HepG2 (cell line): ENCODE data around the gene SPAG9. TPM values are rescaled to one million over a fixed set of nuclear protein-coding genes. Genes with fewer than 3 reads are reported as not detected.

Experiments
- ATAC-seq: fragments of 200-7000 bp; cut with Tn5 transposase; 3 replicates; pipeline ENCODE4 v1.9.1; 2020; ENCODE audit warnings: mild to moderate bottlenecking, moderate library complexity
- BruUV-seq: library from RNA; stranded (reverse); fragments of 400-500 nt; replicated peaks from 2 replicates; lab custom pipeline; 2021; lab: Mats Ljungman, UMichigan
- CTCF ChIA-PET: fragments of 300-600 bp; formaldehyde crosslinking; extraction: SDS; loops from one replicate; lab custom pipeline; 2021; ENCODE audit warnings: low total read pairs, inconsistent platforms, low intra/inter-chr PET ratio; lab: Yijun Ruan, JAX
- POLR2A ChIA-PET: fragments of 350-600 bp; sonication (Branson Sonifier 250); formaldehyde crosslinking; loops from one replicate; lab custom pipeline; 2020; ENCODE audit warnings: antibody characterized with exemption, inconsistent platforms; lab: Yijun Ruan, JAX
- DNase-seq: peaks from one replicate; pipeline ENCODE4 v3.0.0-alpha.2; 2015; ENCODE audit warnings: low spot score
- FAIRE-seq: peaks from 3 replicates; lab custom pipeline; 2011; peaks lifted over from hg19 to GRCh38; lab: Jason Lieb, UNC
- H2AFZ ChIP-seq: one replicate; pipeline ENCODE4 v1.6.1; 2011; ENCODE audit warnings: low read length, inconsistent platforms
- H3K27ac ChIP-seq: fragments of 300-600 bp; 3 replicates; pipeline ENCODE4 v1.8.0; 2011; ENCODE audit warnings: mixed run types, mild to moderate bottlenecking, mixed read lengths, low read length, inconsistent platforms; ENCODE audit not compliant: insufficient read depth; ENCODE audit errors: extremely low read length
- H3K27me3 ChIP-seq, 2 experiments: fragments of 200-600 bp in 1 of 2; 2 replicates in 1 of 2; 3 replicates in 1 of 2; pipeline versions ENCODE4 v1.6.0 to v1.8.0; 2011; ENCODE audit warnings: low read length in 2 of 2, mild to moderate bottlenecking in 2 of 2, moderate library complexity in 2 of 2, inconsistent platforms in 1 of 2; ENCODE audit not compliant: insufficient read depth in 2 of 2, control insufficient read depth in 1 of 2
- H3K36me3 ChIP-seq, 2 experiments: fragments of 200-600 bp in 1 of 2; replicated peaks in 1 of 2; 2 replicates in 1 of 2; 3 replicates in 1 of 2; pipeline versions ENCODE4 v1.5.1 to v1.8.0; 2011; ENCODE audit warnings: low read length in 2 of 2, inconsistent platforms in 1 of 2; ENCODE audit not compliant: insufficient read depth in 2 of 2, control insufficient read depth in 1 of 2
- H3K4me1 ChIP-seq: 2 replicates; pipeline ENCODE4 v1.5.1; 2012; ENCODE audit warnings: low read length, inconsistent platforms; ENCODE audit not compliant: insufficient read depth
- H3K4me2 ChIP-seq: 2 replicates; pipeline ENCODE4 v1.6.0; 2011; ENCODE audit warnings: low read depth, low read length, inconsistent platforms
- H3K4me3 ChIP-seq, 3 experiments: fragments of 200-600 bp in 1 of 3; sonication (generic), shearing (Covaris generic) in 1 of 3; replicated peaks in 1 of 3; 2 replicates each; pipeline ENCODE4 v1.5.1; 2011 to 2016; ENCODE audit warnings: low read length in 3 of 3, inconsistent platforms in 2 of 3, low read depth in 2 of 3, mild to moderate bottlenecking in 2 of 3, control low read depth in 1 of 3, mixed read lengths in 1 of 3; ENCODE audit not compliant: insufficient read depth in 1 of 3
- H3K79me2 ChIP-seq: one replicate; pipeline ENCODE4 v1.6.1; 2011; ENCODE audit warnings: low read length, inconsistent platforms; ENCODE audit not compliant: insufficient read depth
- H3K9ac ChIP-seq: 2 replicates; pipeline ENCODE4 v1.6.0; 2011; ENCODE audit warnings: mild to moderate bottlenecking, low read depth, low read length, inconsistent platforms; ENCODE audit not compliant: insufficient read depth
- H3K9me3 ChIP-seq: 2 replicates; pipeline ENCODE4 v1.5.1; 2012; ENCODE audit warnings: mild to moderate bottlenecking, low read length
- H4K20me1 ChIP-seq: 2 replicates; pipeline ENCODE4 v1.6.0; 2011; ENCODE audit warnings: inconsistent platforms, mild to moderate bottlenecking, low read length, moderate library complexity; ENCODE audit not compliant: insufficient read depth
- ATM ChIP-seq: fragments of 450-650 bp; IDR thresholded peaks from 2 replicates; pipeline ENCODE4 v1.7.1; 2017; ENCODE audit warnings: mild to moderate bottlenecking, borderline replicate concordance
- DMAP1 ChIP-seq: IDR thresholded peaks from 2 replicates; pipeline ENCODE4 v1.6.1; 2016
- ESRRA ChIP-seq: sonication (generic); formaldehyde crosslinking; IDR thresholded peaks from 2 replicates; pipeline ENCODE4 v1.5.1; 2020; ENCODE audit warnings: mild to moderate bottlenecking, low read depth, missing genetic modification reagents
- GTF2F1 ChIP-seq: fragments of 150-350 bp; IDR thresholded peaks from 2 replicates; pipeline ENCODE4 v1.6.1; 2014; ENCODE audit warnings: low read length
- GZF1 ChIP-seq: sonication (generic); formaldehyde crosslinking; IDR thresholded peaks from 2 replicates; pipeline ENCODE4 v1.5.1; 2020; ENCODE audit warnings: mild to moderate bottlenecking, missing genetic modification reagents
- HES4 ChIP-seq: sonication (generic); formaldehyde crosslinking; IDR thresholded peaks from 2 replicates; pipeline ENCODE4 v1.9.0; 2021; ENCODE audit warnings: mild to moderate bottlenecking, missing genetic modification reagents, borderline replicate concordance
- HNRNPUL1 ChIP-seq: fragments of 200-400 bp; formaldehyde crosslinking; IDR thresholded peaks from 2 replicates; pipeline ENCODE4 v1.6.1; 2017; ENCODE audit warnings: low read depth, mild to moderate bottlenecking, low read length, moderate library complexity
- JUN ChIP-seq: sonication (generic); formaldehyde crosslinking; IDR thresholded peaks from 2 replicates; pipeline ENCODE4 v1.4.0; 2020; ENCODE audit warnings: mild to moderate bottlenecking, missing genetic modification reagents
- RFX3 ChIP-seq: IDR thresholded peaks from 2 replicates; pipeline ENCODE4 v1.6.1; 2016; ENCODE audit warnings: missing biosample characterization, missing genetic modification reagents
- U2AF1 ChIP-seq: fragments of 200-400 bp; formaldehyde crosslinking; optimal IDR thresholded peaks from 2 replicates; pipeline ENCODE3; 2017; ENCODE audit warnings: mild to moderate bottlenecking, low read depth, low read length
- ZFP1 ChIP-seq: IDR thresholded peaks from 2 replicates; pipeline ENCODE4 v1.6.1; 2016
- ZFP41 ChIP-seq: sonication (generic); formaldehyde crosslinking; IDR thresholded peaks from 2 replicates; pipeline ENCODE4 v1.4.0; 2020; ENCODE audit warnings: mild to moderate bottlenecking, missing genetic modification reagents, borderline replicate concordance
- ZNF121 ChIP-seq: sonication (generic); formaldehyde crosslinking; IDR thresholded peaks from 2 replicates; pipeline ENCODE4 v1.5.0; 2020; ENCODE audit warnings: mild to moderate bottlenecking, missing genetic modification reagents
- ZNF331 ChIP-seq: sonication (generic); formaldehyde crosslinking; IDR thresholded peaks from 2 replicates; pipeline ENCODE4 v1.4.0; 2020; ENCODE audit warnings: missing genetic modification reagents
- ZNF501 ChIP-seq: sonication (generic); formaldehyde crosslinking; IDR thresholded peaks from 2 replicates; pipeline ENCODE4 v1.5.1; 2020; ENCODE audit warnings: mild to moderate bottlenecking, moderate library complexity, missing genetic modification reagents
- ZNF563 ChIP-seq: sonication (generic); formaldehyde crosslinking; IDR thresholded peaks from 2 replicates; pipeline ENCODE4 v1.8.0; 2022; ENCODE audit warnings: mild to moderate bottlenecking, moderate library complexity, missing genetic modification reagents
- WGBS: methylation state at CpG from one replicate; pipeline ENCODE4 v1.1.6; 2017; ENCODE audit warnings: low lambda C conversion rate; 5-methylcytosine and 5-hydroxymethylcytosine counted together
- in situ Hi-C: cut with HindIII; loops from 2 replicates; pipeline ENCODE4 v1.10.0; 2017; ENCODE audit warnings: low pct_unique_long_range_greater_than_20kb; ENCODE audit not compliant: extremely low pct_ligation_motif_present
- intact Hi-C: fragments of 100-400 bp; cut with micrococcal nuclease; formaldehyde crosslinking; loops from one replicate; pipeline ENCODE4 v1.10.0; 2022; ENCODE audit not compliant: unreplicated experiment
- polyA plus RNA-seq, 8 experiments: library from polyadenylated mRNA; depleted of rRNA in 3 of 8; stranded (reverse) in 7 of 8; unstranded in 1 of 8; fragments of >200 nt; fragmentation: Illumina TruSeq in 4 of 8; extraction: Trizol in 4 of 8; gene quantifications; 2 replicates each; pipeline versions ENCODE4 v1.2.1 to v1.2.3, GENCODE V29; 2011 to 2016; ENCODE audit warnings: low read depth in 4 of 8, missing spikeins in 1 of 8, mixed read lengths in 1 of 8; ENCODE audit not compliant: insufficient read depth in 1 of 8
- total RNA-seq, 5 experiments: library from RNA; depleted of rRNA; stranded (reverse); fragments of >200 nt; fragmentation: Illumina TruSeq; extraction: Trizol; gene quantifications; 2 replicates each; pipeline ENCODE4 v1.2.3, GENCODE V29; 2016; ENCODE audit warnings: low read depth in 1 of 5
- TF ChIP-seq, protein P1 (sequence below): sonication (generic); formaldehyde crosslinking; IDR thresholded peaks from 2 replicates; pipeline ENCODE4 v1.4.0; 2020; ENCODE audit warnings: missing genetic modification reagents, borderline replicate concordance
- TF ChIP-seq, protein P2 (sequence below): sonication (generic); formaldehyde crosslinking; IDR thresholded peaks from 2 replicates; pipeline ENCODE4 v1.5.0; 2020; ENCODE audit warnings: mild to moderate bottlenecking, missing genetic modification reagents
- TF ChIP-seq, protein P3 (sequence below): sonication (generic); formaldehyde crosslinking; IDR thresholded peaks from 2 replicates; pipeline ENCODE4 v1.5.1; 2020; ENCODE audit warnings: missing genetic modification reagents, mild to moderate bottlenecking, borderline replicate concordance

Gene SPAG9
- total and polyA plus RNA-seq, 2 of the 13 experiments (the other 11 are each of a cell fraction or from before 2014, with no cell fraction given), result 43.2 to 78.6 TPM

DNA sequence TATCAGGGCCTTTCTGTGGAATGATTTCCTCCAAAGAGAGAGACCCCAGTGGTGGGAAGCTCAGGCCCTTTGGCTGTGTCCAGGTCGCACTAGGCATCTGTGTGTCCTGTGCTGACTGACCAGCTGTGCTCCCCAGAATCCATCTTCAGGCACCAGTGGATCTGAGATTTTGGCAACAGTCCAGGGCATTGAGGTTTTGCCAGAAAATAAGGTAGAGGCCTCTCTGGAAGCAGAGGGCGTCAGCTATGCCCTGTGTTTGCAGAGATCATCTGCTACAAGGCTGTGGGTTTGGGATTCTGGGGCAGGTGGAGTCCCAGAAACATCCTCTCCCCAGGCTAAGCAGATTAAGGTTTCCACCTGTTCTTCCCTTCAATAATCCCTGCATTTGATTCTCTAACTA is 197.1 kb downstream of the SPAG9 start:
- Histone ChIP-seq H3K79me2 (no peaks in the 10 kb centered on the region), H3K27me3 (peaks cover 2 to 3% of the 10 kb centered on the region in 2 experiments; a peak in 2 of 5 replicates), H3K36me3 (no peaks in the 10 kb centered on the region), H3K9ac (no peak overlapping the region), H3K4me2 (no peak overlapping the region), H3K4me3 (no peak overlapping the region; a peak in 1 of 6 replicates), H3K4me1 (peaks cover 73% of the 10 kb centered on the region), H4K20me1 (no peaks in the 10 kb centered on the region), H3K9me3 (no peaks in the 10 kb centered on the region), H2AFZ (no peak overlapping the region), H3K27ac (no peak overlapping the region)
- POLR2A ChIA-PET, result interaction anchor here (1.1 to 11.0 kb wide), 4 partner anchors 8 to 58 kb away, joined by 3 to 177 read pairs (median 6); partner anchors contain the start of gene TOB1
- TF ChIP-seq ZFP1, result no peak
- no peak for TF ChIP-seq GTF2F1
- no peak for TF ChIP-seq HES4
- TF ChIP-seq RFX3 (CRISPR knock-in tag), result no peak
- no peak for TF ChIP-seq HNRNPUL1
- TF ChIP-seq GZF1, result no peak
- TF ChIP-seq U2AF1, result no peak
- TF ChIP-seq ESRRA (CRISPR knock-in tag), result no peak
- TF ChIP-seq, protein P1, sequence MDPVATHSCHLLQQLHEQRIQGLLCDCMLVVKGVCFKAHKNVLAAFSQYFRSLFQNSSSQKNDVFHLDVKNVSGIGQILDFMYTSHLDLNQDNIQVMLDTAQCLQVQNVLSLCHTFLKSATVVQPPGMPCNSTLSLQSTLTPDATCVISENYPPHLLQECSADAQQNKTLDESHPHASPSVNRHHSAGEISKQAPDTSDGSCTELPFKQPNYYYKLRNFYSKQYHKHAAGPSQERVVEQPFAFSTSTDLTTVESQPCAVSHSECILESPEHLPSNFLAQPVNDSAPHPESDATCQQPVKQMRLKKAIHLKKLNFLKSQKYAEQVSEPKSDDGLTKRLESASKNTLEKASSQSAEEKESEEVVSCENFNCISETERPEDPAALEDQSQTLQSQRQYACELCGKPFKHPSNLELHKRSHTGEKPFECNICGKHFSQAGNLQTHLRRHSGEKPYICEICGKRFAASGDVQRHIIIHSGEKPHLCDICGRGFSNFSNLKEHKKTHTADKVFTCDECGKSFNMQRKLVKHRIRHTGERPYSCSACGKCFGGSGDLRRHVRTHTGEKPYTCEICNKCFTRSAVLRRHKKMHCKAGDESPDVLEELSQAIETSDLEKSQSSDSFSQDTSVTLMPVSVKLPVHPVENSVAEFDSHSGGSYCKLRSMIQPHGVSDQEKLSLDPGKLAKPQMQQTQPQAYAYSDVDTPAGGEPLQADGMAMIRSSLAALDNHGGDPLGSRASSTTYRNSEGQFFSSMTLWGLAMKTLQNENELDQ (CRISPR knock-in tag), result no peak
- TF ChIP-seq ZNF563 (CRISPR knock-in tag), result no peak
- TF ChIP-seq ZNF121 (CRISPR knock-in tag), result no peak
- no peak for TF ChIP-seq ZNF501 (CRISPR knock-in tag)
- TF ChIP-seq, protein P2, sequence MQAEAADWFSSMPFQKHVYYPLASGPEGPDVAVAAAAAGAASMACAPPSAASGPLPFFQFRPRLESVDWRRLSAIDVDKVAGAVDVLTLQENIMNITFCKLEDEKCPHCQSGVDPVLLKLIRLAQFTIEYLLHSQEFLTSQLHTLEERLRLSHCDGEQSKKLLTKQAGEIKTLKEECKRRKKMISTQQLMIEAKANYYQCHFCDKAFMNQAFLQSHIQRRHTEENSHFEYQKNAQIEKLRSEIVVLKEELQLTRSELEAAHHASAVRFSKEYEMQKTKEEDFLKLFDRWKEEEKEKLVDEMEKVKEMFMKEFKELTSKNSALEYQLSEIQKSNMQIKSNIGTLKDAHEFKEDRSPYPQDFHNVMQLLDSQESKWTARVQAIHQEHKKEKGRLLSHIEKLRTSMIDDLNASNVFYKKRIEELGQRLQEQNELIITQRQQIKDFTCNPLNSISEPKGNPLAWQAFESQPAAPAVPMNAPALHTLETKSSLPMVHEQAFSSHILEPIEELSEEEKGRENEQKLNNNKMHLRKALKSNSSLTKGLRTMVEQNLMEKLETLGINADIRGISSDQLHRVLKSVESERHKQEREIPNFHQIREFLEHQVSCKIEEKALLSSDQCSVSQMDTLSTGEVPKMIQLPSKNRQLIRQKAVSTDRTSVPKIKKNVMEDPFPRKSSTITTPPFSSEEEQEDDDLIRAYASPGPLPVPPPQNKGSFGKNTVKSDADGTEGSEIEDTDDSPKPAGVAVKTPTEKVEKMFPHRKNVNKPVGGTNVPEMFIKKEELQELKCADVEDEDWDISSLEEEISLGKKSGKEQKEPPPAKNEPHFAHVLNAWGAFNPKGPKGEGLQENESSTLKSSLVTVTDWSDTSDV (CRISPR knock-in tag), result no peak
- no peak for TF ChIP-seq JUN (CRISPR knock-in tag)
- no peak for TF ChIP-seq ZNF331 (CRISPR knock-in tag)
- TF ChIP-seq, protein P3, sequence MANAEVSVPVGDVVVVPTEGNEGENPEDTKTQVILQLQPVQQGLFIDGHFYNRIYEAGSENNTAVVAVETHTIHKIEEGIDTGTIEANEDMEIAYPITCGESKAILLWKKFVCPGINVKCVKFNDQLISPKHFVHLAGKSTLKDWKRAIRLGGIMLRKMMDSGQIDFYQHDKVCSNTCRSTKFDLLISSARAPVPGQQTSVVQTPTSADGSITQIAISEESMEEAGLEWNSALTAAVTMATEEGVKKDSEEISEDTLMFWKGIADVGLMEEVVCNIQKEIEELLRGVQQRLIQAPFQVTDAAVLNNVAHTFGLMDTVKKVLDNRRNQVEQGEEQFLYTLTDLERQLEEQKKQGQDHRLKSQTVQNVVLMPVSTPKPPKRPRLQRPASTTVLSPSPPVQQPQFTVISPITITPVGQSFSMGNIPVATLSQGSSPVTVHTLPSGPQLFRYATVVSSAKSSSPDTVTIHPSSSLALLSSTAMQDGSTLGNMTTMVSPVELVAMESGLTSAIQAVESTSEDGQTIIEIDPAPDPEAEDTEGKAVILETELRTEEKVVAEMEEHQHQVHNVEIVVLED (CRISPR knock-in tag), result no peak
- TF ChIP-seq ATM, result no peak
- TF ChIP-seq ZFP41 (CRISPR knock-in tag), result no peak
- no peak for TF ChIP-seq DMAP1 (CRISPR knock-in tag)
- no peak for ATAC-seq
- no peak for FAIRE-seq
- CTCF ChIA-PET, result no interaction called here
- intact Hi-C loops, result no loop called here
- no peak for DNase-seq
- WGBS, result 43% methylated on average over 1 of the region's 2 CpGs
- in situ Hi-C loops, result no loop called here
- BruUV-seq, result no TSS peak
